Tibial nerve (tissue), 4 donors: ENCODE measurements around the gene TXNL1. TPM values are rescaled to one million over a fixed set of nuclear protein-coding genes. Genes with fewer than 3 reads are reported as not detected.

Experiments
- DNase-seq, 2 donors: peaks; one replicate each; pipeline ENCODE4 v3.0.0-alpha.2; 2019; ENCODE audit warnings: low spot score in 2 of 2
- H3K27ac ChIP-seq, 4 donors: fragments of 200-600 bp; sonication (generic) in 3 of 4; one replicate each; pipeline ENCODE4 v1.5.1; 2017 to 2019; ENCODE audit warnings: mild to moderate bottlenecking in 1 of 4
- H3K27me3 ChIP-seq, 2 donors: fragments of 200-600 bp; sonication (generic) in 1 of 2; one replicate each; pipeline versions ENCODE4 v1.5.1 to v1.6.0; 2017 to 2019
- H3K36me3 ChIP-seq, 3 donors: fragments of 200-600 bp; sonication (generic); one replicate each; pipeline ENCODE4 v1.5.1; 2018 to 2019
- H3K4me1 ChIP-seq, 4 donors: fragments of 200-600 bp; sonication (generic) in 3 of 4; one replicate each; pipeline ENCODE4 v1.5.1; 2017 to 2019
- H3K4me3 ChIP-seq, 4 donors: fragments of 200-600 bp; sonication (generic) in 3 of 4; one replicate each; pipeline ENCODE4 v1.5.1; 2017 to 2019; ENCODE audit warnings: mild to moderate bottlenecking in 1 of 4, moderate library complexity in 1 of 4
- H3K9me3 ChIP-seq, 4 donors: fragments of 200-600 bp; sonication (generic) in 3 of 4; one replicate each; pipeline ENCODE4 v1.5.1; 2017 to 2019
- EP300 ChIP-seq, 2 donors: sonication (generic); formaldehyde crosslinking; IDR thresholded peaks; one replicate each; pipeline ENCODE4 v1.6.1; 2017; ENCODE audit warnings: antibody characterized with exemption in 2 of 2, mild to moderate bottlenecking in 1 of 2
- POLR2A ChIP-seq, 2 donors: fragments of 450-650 bp; IDR thresholded peaks; one replicate each; pipeline ENCODE4 v1.6.1; 2017; ENCODE audit warnings: antibody characterized with exemption in 2 of 2, mild to moderate bottlenecking in 2 of 2, moderate library complexity in 2 of 2
- WGBS, 2 donors: methylation state at CpG; one replicate each; pipeline ENCODE4 v1.1.5; 2018; 5-methylcytosine and 5-hydroxymethylcytosine counted together
- total RNA-seq, 4 donors: library from RNA; depleted of rRNA; stranded (reverse); fragments of >200 nt; gene quantifications; one replicate each; pipeline ENCODE4 v1.1.0, GENCODE V29; 2016
- TF ChIP-seq, protein P1 (sequence below), 5 experiments: fragments of 200-600 bp in 3 of 5; fragments of 450-650 bp in 2 of 5; sonication (generic) in 3 of 5; IDR thresholded peaks; one replicate each; pipeline ENCODE4 v1.5.1; 2016 to 2019; ENCODE audit warnings: antibody characterized with exemption in 5 of 5, mild to moderate bottlenecking in 3 of 5, moderate library complexity in 2 of 5

The TXNL1 gene
- total RNA-seq = 10 to 100 TPM; 18.0 to 38.2 (median 20.3) TPM

GRCh38 chr18:56638232-56639103 is at the start of gene TXNL1:
Gene TXNL1, minus strand, starts transcription at chr18:56638592. Its CDS starts 152 bp downstream, at chr18:56638440.
- Histone ChIP-seq H3K36me3 (peaks cover 0 to 3% (median 0%) of the 10 kb centered on the region in 3 donors), H3K9me3 (no peaks in the 10 kb centered on the region), H3K4me1 (peaks cover 0 to 36% (median 21%) of the 10 kb centered on the region in 4 donors), H3K27me3 (no peaks in the 10 kb centered on the region), H3K27ac (peak within 1 kb of the TSS; percentile 93 to 99 (median 98)), H3K4me3 (peak within 1 kb of the TSS; percentile 80 to 98 (median 96))
- WGBS, 2 donors = 0 to 1% methylated on average over 60 to 62 of the region's 64 CpGs
- TF ChIP-seq, protein P1, sequence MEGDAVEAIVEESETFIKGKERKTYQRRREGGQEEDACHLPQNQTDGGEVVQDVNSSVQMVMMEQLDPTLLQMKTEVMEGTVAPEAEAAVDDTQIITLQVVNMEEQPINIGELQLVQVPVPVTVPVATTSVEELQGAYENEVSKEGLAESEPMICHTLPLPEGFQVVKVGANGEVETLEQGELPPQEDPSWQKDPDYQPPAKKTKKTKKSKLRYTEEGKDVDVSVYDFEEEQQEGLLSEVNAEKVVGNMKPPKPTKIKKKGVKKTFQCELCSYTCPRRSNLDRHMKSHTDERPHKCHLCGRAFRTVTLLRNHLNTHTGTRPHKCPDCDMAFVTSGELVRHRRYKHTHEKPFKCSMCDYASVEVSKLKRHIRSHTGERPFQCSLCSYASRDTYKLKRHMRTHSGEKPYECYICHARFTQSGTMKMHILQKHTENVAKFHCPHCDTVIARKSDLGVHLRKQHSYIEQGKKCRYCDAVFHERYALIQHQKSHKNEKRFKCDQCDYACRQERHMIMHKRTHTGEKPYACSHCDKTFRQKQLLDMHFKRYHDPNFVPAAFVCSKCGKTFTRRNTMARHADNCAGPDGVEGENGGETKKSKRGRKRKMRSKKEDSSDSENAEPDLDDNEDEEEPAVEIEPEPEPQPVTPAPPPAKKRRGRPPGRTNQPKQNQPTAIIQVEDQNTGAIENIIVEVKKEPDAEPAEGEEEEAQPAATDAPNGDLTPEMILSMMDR (IDR thresholded peaks at IDR 0.05) = peak in 1 of 5 experiments; percentile 23
- TF ChIP-seq EP300 (IDR thresholded peaks at IDR 0.05) (peak; percentile 93 to 96), POLR2A (IDR thresholded peaks at IDR 0.05) (peak; percentile 42 to 78)
- peak; percentile 96 to 98 for DNase-seq

- Histone ChIP-seq H3K4me1 (peaks cover 0 to 3% (median 0%) of the 10 kb centered on the region in 4 donors), H3K27me3 (no peaks in the 10 kb centered on the region), H3K4me3 (no peak overlapping the region), H3K27ac (no peak overlapping the region), H3K36me3 (peaks cover 0 to 52% (median 5%) of the 10 kb centered on the region in 3 donors), H3K9me3 (no peaks in the 10 kb centered on the region)
- DNase-seq = no peak
- TF ChIP-seq EP300 (IDR thresholded peaks at IDR 0.05) = no peak
- TF ChIP-seq POLR2A (IDR thresholded peaks at IDR 0.05) = no peak
- TF ChIP-seq, protein P1 (IDR thresholded peaks at IDR 0.05) = no peak
- 95 to 97% methylated on average over 3 of the region's 3 CpGs for WGBS, 2 donors
These were observed 45.9 kb upstream of the TXNL1 start for GRCh38 chr18:56684277-56684676.

DNA sequence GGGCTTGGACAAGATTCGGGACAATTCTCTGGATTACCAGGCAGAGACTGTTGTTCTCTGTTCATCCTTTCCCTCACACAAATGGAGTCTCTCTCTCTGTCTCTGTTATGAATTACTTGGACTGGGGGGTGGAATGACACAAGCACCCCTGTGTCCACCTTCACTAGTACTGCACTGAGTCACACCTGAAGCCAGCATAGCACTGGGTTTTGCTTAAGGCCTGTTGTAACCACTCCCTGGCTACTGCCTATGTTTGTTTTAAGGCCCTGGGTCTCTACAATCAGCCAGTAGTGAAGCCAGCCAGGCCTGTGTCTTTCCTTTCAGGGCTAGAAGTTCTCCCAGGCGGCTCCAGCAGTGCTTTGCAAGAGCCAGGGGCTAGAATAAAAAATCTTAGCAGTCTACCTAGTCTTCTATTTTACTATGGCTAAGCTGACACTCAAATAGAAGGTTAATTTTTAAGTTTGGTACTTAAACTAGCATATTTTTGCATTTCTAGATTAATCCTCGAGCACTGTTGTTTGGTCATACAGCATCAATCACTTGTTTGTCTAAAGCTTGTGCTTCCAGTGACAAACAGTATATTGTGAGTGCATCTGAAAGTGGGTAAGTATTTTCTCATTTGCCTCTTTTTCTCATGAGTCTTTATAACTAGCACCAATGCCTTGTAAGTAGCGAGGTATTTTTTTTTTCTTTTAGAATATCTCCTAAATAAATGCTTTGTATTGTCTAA is 40.6 kb upstream of the TXNL1 start:
- Histone ChIP-seq H3K27me3 (no peaks in the 10 kb centered on the region), H3K4me3 (no peak overlapping the region), H3K27ac (peak overlapping the region in 1 of 4 donors; percentile 28), H3K9me3 (no peaks in the 10 kb centered on the region), H3K4me1 (peaks cover 0 to 3% (median 0%) of the 10 kb centered on the region in 4 donors), H3K36me3 (peaks cover 0 to 31% (median 0%) of the 10 kb centered on the region in 3 donors)
- TF ChIP-seq, protein P1 (IDR thresholded peaks at IDR 0.05) = no peak
- no peak for TF ChIP-seq EP300 (IDR thresholded peaks at IDR 0.05)
- TF ChIP-seq POLR2A (IDR thresholded peaks at IDR 0.05) = no peak
- WGBS, 2 donors = 66 to 67% methylated on average over 4 of the region's 4 CpGs
- no peak for DNase-seq

GRCh38 chr18:56676639-56677038 is 38.2 kb upstream of the TXNL1 start:
- no peaks in the 10 kb centered on the region for H3K9me3 ChIP-seq
- no peak overlapping the region for H3K27ac ChIP-seq
- H3K4me3 ChIP-seq = no peak overlapping the region
- WGBS, 2 donors = 63 to 68% methylated on average over 2 of the region's 2 CpGs
- H3K4me1 ChIP-seq = peaks cover 0 to 3% (median 0%) of the 10 kb centered on the region in 4 donors
- DNase-seq = no peak
- TF ChIP-seq, protein P1 (IDR thresholded peaks at IDR 0.05) = no peak
- TF ChIP-seq EP300 (IDR thresholded peaks at IDR 0.05) (no peak), POLR2A (IDR thresholded peaks at IDR 0.05) (no peak)
- H3K27me3 ChIP-seq = no peaks in the 10 kb centered on the region
- H3K36me3 ChIP-seq = peaks cover 0 to 30% (median 0%) of the 10 kb centered on the region in 3 donors
